Ishikawa (cell line): ENCODE measurements around the gene ZNF507.

Experiments
- CEBPB ChIP-seq: IDR thresholded peaks from 2 replicates; pipeline ENCODE4 v1.6.1; 2012
- CREB1 ChIP-seq: IDR thresholded peaks from 2 replicates; pipeline ENCODE4 v1.6.1; 2012; ENCODE audit warnings: low read depth
- EGR1 ChIP-seq: IDR thresholded peaks from 2 replicates; pipeline ENCODE4 v1.6.1; 2012
- EP300 ChIP-seq: IDR thresholded peaks from 2 replicates; pipeline ENCODE4 v1.6.1; 2012; ENCODE audit warnings: borderline replicate concordance
- FOXM1 ChIP-seq: IDR thresholded peaks from 2 replicates; pipeline ENCODE4 v1.6.1; 2012; ENCODE audit warnings: low read depth, borderline replicate concordance
- MAX ChIP-seq: IDR thresholded peaks from 2 replicates; pipeline ENCODE4 v1.6.1; 2012
- NFIC ChIP-seq: IDR thresholded peaks from 2 replicates; pipeline ENCODE4 v1.6.1; 2012
- RAD21 ChIP-seq: IDR thresholded peaks from 2 replicates; pipeline ENCODE4 v1.6.1; 2012; ENCODE audit warnings: low read depth
- REST ChIP-seq: IDR thresholded peaks from 2 replicates; pipeline ENCODE4 v1.6.1; 2012; ENCODE audit warnings: low read depth, mild to moderate bottlenecking
- TAF1 ChIP-seq: IDR thresholded peaks from 2 replicates; pipeline ENCODE4 v1.6.1; 2012; ENCODE audit warnings: low read depth, mild to moderate bottlenecking
- TCF12 ChIP-seq: IDR thresholded peaks from 2 replicates; pipeline ENCODE4 v1.6.1; 2012; ENCODE audit warnings: low read depth
- TEAD4 ChIP-seq: IDR thresholded peaks from 2 replicates; pipeline ENCODE4 v1.6.1; 2012
- YY1 ChIP-seq: IDR thresholded peaks from 2 replicates; pipeline ENCODE4 v1.6.1; 2012; ENCODE audit warnings: low read depth
- ZBTB7A ChIP-seq: IDR thresholded peaks from 2 replicates; pipeline ENCODE4 v1.6.1; 2012; ENCODE audit warnings: low read depth
- TF ChIP-seq, protein P1 (sequence below): IDR thresholded peaks from 2 replicates; pipeline ENCODE4 v1.6.1; 2012

ZNF507 gene

GRCh38 chr19:32322541-32322940 lies 22.9 kb upstream of the ZNF507 start:
- no peak for TF ChIP-seq ZBTB7A
- TF ChIP-seq, protein P1, sequence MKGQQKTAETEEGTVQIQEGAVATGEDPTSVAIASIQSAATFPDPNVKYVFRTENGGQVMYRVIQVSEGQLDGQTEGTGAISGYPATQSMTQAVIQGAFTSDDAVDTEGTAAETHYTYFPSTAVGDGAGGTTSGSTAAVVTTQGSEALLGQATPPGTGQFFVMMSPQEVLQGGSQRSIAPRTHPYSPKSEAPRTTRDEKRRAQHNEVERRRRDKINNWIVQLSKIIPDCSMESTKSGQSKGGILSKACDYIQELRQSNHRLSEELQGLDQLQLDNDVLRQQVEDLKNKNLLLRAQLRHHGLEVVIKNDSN, result no peak
- no peak for TF ChIP-seq CREB1
- no peak for TF ChIP-seq NFIC
- TF ChIP-seq EP300, result no peak
- TF ChIP-seq TCF12, result no peak
- no peak for TF ChIP-seq TAF1
- TF ChIP-seq MAX, result no peak
- no peak for TF ChIP-seq TEAD4
- no peak for TF ChIP-seq RAD21
- no peak for TF ChIP-seq YY1

- TF ChIP-seq CEBPB (no peak), RAD21 (no peak), NFIC (no peak), ZBTB7A (no peak), EGR1 (no peak), CREB1 (no peak), FOXM1 (no peak)
These were observed 20.7 kb upstream of the ZNF507 start for GRCh38 chr19:32324631-32325285.

DNA sequence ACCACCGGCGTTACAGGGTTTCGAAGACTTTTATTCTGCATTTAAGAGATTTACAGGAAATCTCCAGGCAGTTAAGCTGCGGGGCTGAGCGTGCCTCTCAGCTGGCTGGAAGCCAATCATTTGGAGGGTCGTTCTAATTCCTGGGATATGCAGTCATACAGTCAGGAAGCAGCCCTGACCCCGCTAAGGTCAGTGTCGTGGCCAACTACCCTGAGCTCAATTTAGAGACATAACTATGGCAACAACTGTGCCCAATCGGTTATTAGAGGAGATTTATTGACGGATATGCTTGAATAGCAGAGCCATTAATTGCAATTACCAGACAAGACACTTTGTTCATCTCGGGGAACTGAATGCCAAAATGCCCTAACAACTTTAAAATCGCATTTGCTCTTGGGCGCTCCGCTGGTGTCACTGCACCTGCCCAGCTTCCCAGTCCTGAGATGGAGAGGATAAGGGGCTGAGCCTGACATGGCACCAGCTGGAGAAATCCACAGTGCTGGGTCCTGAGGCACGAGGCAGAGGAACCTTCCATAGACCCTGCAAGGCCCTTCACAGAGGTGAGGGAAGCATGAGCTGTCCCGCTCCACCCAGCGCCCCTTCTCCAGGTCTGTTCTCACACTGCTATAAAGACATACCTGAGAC lies 15.1 kb upstream of the ZNF507 start:
- TF ChIP-seq RAD21 (no peak), NFIC (no peak), TCF12 (no peak), CREB1 (no peak), REST (no peak)

GRCh38 chr19:32333227-32333626 lies 12.2 kb upstream of the ZNF507 start:
- TF ChIP-seq, protein P1, result no peak
- TF ChIP-seq YY1 (no peak), NFIC (no peak), FOXM1 (no peak), CREB1 (no peak), TAF1 (no peak), EGR1 (no peak), EP300 (no peak), MAX (no peak), TEAD4 (no peak)

DNA sequence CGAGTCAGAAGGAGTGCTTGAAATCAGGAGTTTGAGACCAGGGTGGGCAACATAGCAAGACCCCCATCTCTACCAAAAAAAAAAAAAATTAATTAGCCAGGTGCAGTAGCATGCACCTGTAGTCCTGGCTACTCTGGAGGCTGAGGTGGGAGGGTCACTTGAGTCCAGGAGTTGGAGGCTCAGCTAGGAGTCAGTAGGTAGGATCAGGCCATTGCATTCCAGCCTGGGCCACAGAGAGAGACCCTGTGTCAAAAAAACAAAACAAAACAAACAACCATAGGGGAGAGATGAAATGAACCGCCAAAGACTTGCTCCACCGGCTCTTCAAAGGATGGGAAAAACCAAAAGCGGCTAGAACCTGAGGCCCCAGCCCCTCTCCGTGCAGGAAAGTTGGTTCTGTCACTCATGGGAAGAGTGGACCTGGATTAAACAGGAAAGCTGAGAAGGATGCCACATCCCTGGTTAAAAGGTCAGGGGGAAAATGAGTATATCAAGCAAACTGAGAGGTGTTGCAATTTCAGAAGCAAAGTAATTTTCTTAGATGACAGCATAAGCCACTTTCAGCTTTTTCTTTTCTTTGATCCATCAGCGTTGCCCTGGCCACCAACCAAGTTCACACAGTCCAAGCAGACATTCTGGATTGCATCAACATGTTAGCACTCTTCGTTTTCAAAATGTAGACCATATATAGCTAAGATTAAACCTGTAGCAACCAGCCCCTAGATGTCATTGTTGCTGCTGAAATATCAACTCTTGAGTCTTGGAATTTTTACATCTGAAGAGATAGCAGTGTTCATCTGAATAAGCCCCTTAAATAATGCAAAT lies 8.9 kb upstream of the ZNF507 start:
- TF ChIP-seq REST (no peak), EP300 (no peak), YY1 (no peak), MAX (no peak), TAF1 (no peak), NFIC (no peak), CEBPB (no peak), TEAD4 (no peak), RAD21 (no peak)
